ENCODE data around the gene JSRP1.

Gene JSRP1

DNA sequence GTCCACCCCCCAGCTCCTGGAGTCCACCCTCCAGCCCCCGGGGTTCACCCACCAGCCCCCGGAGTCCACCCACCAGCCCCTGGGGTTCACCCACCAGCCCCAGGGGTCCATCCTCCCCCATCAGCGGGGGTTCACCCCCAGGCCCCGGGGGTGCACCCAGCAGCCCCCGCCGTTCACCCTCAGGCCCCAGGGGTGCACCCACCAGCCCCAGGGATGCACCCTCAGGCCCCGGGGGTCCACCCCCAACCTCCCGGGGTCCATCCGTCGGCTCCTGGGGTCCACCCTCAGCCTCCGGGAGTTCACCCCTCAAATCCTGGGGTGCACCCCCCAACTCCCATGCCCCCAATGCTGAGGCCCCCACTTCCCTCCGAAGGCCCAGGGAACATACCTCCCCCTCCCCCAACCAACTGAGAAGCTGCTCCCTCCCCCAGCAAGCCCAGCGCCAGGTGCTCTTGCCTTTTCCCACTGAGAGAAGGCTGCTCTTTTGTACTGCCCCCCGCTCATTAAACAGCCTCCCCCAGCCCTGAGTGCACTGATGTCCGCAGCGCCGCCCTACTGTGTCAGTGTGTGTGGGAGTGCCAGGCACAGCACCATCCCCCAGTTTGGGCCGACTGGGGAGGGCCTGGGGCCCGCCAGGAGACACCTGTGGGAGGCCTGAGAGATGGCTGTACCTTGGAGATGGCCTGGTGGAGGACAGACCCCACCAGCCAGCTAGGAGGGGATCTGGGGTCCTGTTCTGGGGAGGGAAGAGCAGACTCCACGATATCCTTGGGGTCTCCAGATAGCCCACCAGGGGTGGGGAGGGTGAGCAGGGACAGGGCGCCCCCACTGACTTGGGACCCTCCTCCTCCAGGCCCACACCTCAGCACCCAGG lies 7.8 kb downstream of the JSRP1 start:
- H3K9me3 ChIP-seq (ENCODE audit: control insufficient read depth in 1 of 2, low read length in 2 of 2), result no peaks in the 10 kb centered on the region
- H3K36me3 ChIP-seq (ENCODE audit: control insufficient read depth in 1 of 2, insufficient read depth in 2 of 2, low read length in 2 of 2), result peaks cover 35 to 52% of the 10 kb centered on the region in 2 donors
- H3K4me3 ChIP-seq (ENCODE audit: low read depth in 1 of 2, low read length in 2 of 2), result no peak overlapping the region
- H3K27me3 ChIP-seq (ENCODE audit: low read depth, low read length), result peaks cover 27% of the 10 kb centered on the region
- no peak overlapping the region for H3K27ac ChIP-seq (ENCODE audit: low read length)
- H3K4me1 ChIP-seq (ENCODE audit: control insufficient read depth in 1 of 2, insufficient read depth in 2 of 2, low read length in 2 of 2), result peaks cover 0 to 35% of the 10 kb centered on the region in 2 donors

DNA sequence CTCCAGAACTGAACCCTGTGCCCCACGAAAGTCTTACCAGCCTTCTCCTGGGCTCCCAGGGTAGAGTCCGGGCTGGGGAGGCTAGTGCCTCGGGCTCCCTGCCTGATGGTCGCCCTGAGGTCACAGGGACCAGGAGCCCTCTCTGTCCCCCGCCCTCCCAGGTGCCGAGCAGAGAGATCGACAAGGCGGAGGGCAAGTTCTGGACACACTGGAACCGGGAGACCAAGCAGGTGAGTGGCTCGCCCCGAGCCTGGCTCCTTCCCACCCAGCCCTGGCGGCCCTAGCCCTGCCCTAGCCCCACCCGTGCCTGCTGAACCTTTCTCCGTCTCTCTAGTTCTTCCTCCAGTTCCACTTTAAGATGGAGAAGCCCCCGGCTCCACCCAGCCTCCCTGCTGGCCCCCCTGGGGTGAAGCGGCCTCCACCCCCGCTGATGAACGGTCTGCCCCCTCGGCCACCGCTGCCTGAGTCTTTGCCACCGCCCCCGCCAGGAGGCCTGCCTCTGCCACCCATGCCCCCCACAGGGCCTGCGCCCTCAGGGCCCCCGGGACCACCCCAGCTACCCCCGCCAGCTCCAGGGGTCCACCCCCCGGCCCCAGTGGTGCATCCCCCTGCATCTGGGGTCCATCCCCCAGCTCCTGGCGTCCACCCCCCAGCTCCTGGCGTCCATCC lies 8.7 kb downstream of the JSRP1 start:
- H3K36me3 ChIP-seq (ENCODE audit: control insufficient read depth in 1 of 2, insufficient read depth in 2 of 2, low read length in 2 of 2), result peaks cover 37 to 56% of the 10 kb centered on the region in 2 donors
- no peak overlapping the region for H3K4me3 ChIP-seq (ENCODE audit: low read depth in 1 of 2, low read length in 2 of 2)
- H3K9me3 ChIP-seq (ENCODE audit: control insufficient read depth in 1 of 2, low read length in 2 of 2), result no peaks in the 10 kb centered on the region
- no peak overlapping the region for H3K27ac ChIP-seq (ENCODE audit: low read length)
- H3K27me3 ChIP-seq (ENCODE audit: low read depth, low read length), result peaks cover 20% of the 10 kb centered on the region
- H3K4me1 ChIP-seq (ENCODE audit: control insufficient read depth in 1 of 2, insufficient read depth in 2 of 2, low read length in 2 of 2), result peaks cover 0 to 35% of the 10 kb centered on the region in 2 donors

DNA sequence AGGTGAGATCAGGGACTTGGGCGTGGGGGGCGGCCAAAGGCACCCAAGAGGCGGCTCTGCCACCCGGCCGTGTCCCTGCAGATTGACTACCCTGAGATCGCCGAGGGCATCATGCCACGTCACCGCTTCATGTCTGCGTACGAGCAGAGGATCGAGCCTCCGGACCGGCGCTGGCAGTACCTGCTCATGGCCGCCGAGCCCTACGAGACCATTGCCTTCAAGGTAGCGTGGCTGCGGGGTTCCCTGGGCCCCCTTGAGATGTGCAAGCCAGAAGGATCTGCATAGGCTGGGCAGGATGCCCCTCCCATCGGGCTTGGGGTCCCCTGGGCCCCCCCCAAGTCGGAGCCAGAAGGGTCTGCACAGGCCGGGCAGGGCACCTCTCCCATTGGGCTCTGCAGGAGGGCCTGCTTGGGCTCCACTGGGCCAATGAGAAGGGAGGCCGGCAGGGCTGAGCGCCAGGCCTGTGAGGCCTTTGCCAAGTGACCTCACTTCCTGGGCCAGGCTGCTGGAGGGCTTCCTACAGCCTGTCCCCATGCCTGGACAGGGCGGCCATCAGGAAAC lies 9.3 kb downstream of the JSRP1 start:
- H3K27ac ChIP-seq (ENCODE audit: low read length), result no peak overlapping the region
- no peaks in the 10 kb centered on the region for H3K9me3 ChIP-seq (ENCODE audit: control insufficient read depth in 1 of 2, low read length in 2 of 2)
- peaks cover 37 to 56% of the 10 kb centered on the region in 2 donors for H3K36me3 ChIP-seq (ENCODE audit: control insufficient read depth in 1 of 2, insufficient read depth in 2 of 2, low read length in 2 of 2)
- peaks cover 0 to 35% of the 10 kb centered on the region in 2 donors for H3K4me1 ChIP-seq (ENCODE audit: control insufficient read depth in 1 of 2, insufficient read depth in 2 of 2, low read length in 2 of 2)
- H3K4me3 ChIP-seq (ENCODE audit: low read depth in 1 of 2, low read length in 2 of 2), result no peak overlapping the region
- peaks cover 13% of the 10 kb centered on the region for H3K27me3 ChIP-seq (ENCODE audit: low read depth, low read length)

DNA sequence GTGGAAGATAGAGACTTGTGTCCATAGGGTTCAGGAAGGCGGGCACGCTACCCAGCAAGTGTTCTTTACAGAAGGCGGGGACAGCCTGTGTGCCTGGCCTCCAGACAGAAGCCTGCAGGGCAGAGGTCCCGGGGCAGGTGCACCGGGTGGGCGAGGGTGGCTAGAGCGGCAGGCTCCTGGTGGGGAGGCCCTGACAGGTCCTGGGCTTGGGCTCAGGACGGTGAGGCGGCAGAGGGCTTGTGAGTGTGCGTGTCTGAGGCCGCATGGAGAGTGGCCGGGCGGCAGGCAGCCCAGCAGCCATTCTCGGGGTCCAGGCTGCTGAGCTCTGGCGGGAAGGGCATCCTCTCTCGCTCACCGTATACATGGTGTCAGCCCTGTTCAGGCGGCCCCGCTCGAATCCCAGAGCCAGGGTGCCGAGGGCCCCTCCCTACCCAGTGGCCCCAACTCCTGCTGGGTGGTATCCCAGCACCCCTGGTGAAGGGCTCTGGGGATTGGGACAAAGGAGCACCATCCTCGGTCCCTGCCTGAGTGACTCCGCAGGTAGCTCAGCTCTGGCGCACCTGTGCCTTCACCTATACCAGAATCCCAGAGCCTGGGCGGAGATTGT lies 10.1 kb downstream of the JSRP1 start:
- H3K4me1 ChIP-seq (ENCODE audit: control insufficient read depth in 1 of 2, insufficient read depth in 2 of 2, low read length in 2 of 2), result peaks cover 6 to 37% of the 10 kb centered on the region in 2 donors
- H3K27ac ChIP-seq (ENCODE audit: low read length), result no peak overlapping the region
- peaks cover 37 to 56% of the 10 kb centered on the region in 2 donors for H3K36me3 ChIP-seq (ENCODE audit: control insufficient read depth in 1 of 2, insufficient read depth in 2 of 2, low read length in 2 of 2)
- peaks cover 10% of the 10 kb centered on the region for H3K27me3 ChIP-seq (ENCODE audit: low read depth, low read length)
- H3K4me3 ChIP-seq (ENCODE audit: low read depth in 1 of 2, low read length in 2 of 2), result no peak overlapping the region
- no peaks in the 10 kb centered on the region for H3K9me3 ChIP-seq (ENCODE audit: control insufficient read depth in 1 of 2, low read length in 2 of 2)

DNA sequence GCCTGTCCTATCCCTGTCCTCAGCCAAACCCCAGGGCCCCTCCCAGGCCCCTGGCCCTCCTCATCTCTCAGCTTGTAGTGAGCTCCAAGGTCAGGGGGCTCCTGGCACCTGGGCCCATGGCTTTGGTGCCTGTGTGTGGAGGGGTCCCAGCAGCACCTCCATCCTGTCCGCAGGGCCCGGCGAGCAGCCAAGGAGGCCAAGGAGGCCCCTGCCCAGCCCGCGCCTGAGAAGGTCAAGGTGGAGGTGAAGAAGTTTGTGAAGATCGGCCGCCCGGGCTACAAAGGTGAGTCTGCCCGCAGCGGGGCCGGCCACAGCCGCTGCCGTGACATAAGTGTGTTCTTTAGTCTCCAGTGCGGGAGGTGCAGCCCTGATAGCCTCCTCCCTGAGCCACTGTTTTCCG lies 10.9 kb downstream of the JSRP1 start:
- Histone ChIP-seq H3K27me3 (ENCODE audit: low read depth, low read length) (peaks cover 9% of the 10 kb centered on the region), H3K36me3 (ENCODE audit: control insufficient read depth in 1 of 2, insufficient read depth in 2 of 2, low read length in 2 of 2) (peaks cover 37 to 56% of the 10 kb centered on the region in 2 donors), H3K27ac (ENCODE audit: low read length) (no peak overlapping the region)

DNA sequence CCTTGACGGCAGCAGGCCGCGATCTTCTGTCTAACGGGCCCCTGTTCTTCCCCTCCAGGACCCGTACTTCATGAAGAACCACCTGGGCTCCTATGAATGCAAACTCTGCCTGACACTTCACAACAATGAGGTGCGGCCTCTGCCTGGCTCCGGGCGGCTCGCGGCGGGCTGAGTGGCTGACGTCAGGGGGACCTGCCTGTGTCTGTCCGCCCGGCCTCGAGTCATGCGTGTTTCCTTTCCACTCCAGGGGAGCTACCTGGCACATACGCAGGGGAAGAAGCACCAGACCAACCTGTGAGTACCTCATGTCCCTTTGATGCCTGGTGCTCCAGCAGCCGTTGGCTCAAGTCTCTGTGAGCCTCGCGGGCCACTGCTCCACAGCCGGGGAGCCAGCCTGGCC lies 11.7 kb downstream of the JSRP1 start:
- Histone ChIP-seq H3K27me3 (ENCODE audit: low read depth, low read length) (peaks cover 1% of the 10 kb centered on the region), H3K27ac (ENCODE audit: low read length) (no peak overlapping the region), H3K9me3 (ENCODE audit: control insufficient read depth in 1 of 2, low read length in 2 of 2) (no peaks in the 10 kb centered on the region), H3K36me3 (ENCODE audit: control insufficient read depth in 1 of 2, insufficient read depth in 2 of 2, low read length in 2 of 2) (peaks cover 37 to 56% of the 10 kb centered on the region in 2 donors), H3K4me1 (ENCODE audit: control insufficient read depth in 1 of 2, insufficient read depth in 2 of 2, low read length in 2 of 2) (peaks cover 20 to 43% of the 10 kb centered on the region in 2 donors), H3K4me3 (ENCODE audit: low read depth in 1 of 2, low read length in 2 of 2) (no peak overlapping the region)

More for the DNA sequence above, 10.9 kb downstream of the JSRP1 start:
- H3K4me1 ChIP-seq (ENCODE audit: control insufficient read depth in 1 of 2, insufficient read depth in 2 of 2, low read length in 2 of 2), result peaks cover 15 to 37% of the 10 kb centered on the region in 2 donors
- H3K9me3 ChIP-seq (ENCODE audit: control insufficient read depth in 1 of 2, low read length in 2 of 2), result no peaks in the 10 kb centered on the region
- H3K4me3 ChIP-seq (ENCODE audit: low read depth in 1 of 2, low read length in 2 of 2), result no peak overlapping the region

DNA sequence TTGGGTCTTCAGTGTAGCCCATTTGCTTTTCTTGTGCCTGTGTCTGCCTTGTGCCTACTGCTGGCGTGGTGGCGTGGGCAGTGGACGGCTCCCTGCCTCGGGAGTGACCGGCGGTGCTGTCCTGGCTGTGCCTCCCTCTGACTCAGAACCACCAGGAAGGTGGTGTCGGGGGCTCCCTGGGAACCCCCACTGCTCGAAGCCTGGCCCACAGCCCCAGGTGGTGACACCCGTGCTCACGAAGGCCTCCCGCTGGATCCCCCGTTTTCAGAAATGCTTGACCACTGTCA lies 12.1 kb downstream of the JSRP1 start:
- no peak overlapping the region for H3K27ac ChIP-seq (ENCODE audit: low read length)
- peaks cover 37 to 56% of the 10 kb centered on the region in 2 donors for H3K36me3 ChIP-seq (ENCODE audit: control insufficient read depth in 1 of 2, insufficient read depth in 2 of 2, low read length in 2 of 2)
- H3K27me3 ChIP-seq (ENCODE audit: low read depth, low read length), result no peaks in the 10 kb centered on the region
- H3K4me3 ChIP-seq (ENCODE audit: low read depth in 1 of 2, low read length in 2 of 2), result no peak overlapping the region
- peaks cover 22 to 47% of the 10 kb centered on the region in 2 donors for H3K4me1 ChIP-seq (ENCODE audit: control insufficient read depth in 1 of 2, insufficient read depth in 2 of 2, low read length in 2 of 2)
- H3K9me3 ChIP-seq (ENCODE audit: control insufficient read depth in 1 of 2, low read length in 2 of 2), result no peaks in the 10 kb centered on the region

DNA sequence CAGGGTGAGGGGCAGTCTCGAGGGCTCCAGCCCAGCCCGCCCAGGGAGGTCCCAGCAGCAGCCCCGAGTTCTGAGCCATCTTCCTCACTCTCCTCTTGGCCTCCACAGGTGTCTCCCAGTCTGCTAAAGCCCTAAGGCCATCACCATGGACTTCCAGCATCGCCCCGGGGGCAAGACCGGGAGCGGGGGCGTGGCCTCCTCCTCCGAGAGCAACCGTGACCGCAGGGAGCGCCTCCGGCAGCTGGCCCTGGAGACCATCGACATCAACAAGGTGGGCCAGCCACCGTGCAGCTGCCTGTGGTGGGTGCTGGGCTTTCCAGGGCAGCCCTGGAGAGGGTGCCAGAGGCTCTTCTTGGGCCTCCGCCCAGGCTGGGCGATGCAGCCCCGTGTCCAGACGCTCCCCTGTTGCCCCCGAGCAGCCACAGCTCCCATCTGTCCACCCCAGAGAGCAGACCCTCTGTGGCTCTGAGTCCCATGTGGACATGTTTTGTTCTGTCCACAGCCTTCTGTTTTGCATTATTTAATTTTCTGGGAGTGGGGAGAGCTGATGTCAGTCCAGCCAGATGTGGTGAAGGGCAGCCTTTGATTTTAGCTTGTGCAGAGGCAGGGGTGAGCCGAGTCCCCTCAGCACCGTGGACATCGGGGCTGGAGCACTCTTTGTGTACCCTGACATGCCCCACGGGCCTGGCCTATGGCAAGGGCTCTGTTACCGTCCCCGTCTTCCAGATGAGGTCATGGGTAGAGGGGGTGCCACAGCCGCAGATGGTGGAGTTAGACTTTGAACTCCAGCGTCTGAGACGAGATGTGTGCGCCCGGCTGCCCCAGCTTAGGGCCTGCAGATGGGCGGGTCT lies 12.7 kb downstream of the JSRP1 start:
- Histone ChIP-seq H3K27me3 (ENCODE audit: low read depth, low read length) (no peaks in the 10 kb centered on the region), H3K36me3 (ENCODE audit: control insufficient read depth in 1 of 2, insufficient read depth in 2 of 2, low read length in 2 of 2) (peaks cover 37 to 51% of the 10 kb centered on the region in 2 donors), H3K4me1 (ENCODE audit: control insufficient read depth in 1 of 2, insufficient read depth in 2 of 2, low read length in 2 of 2) (peaks cover 25 to 53% of the 10 kb centered on the region in 2 donors), H3K9me3 (ENCODE audit: control insufficient read depth in 1 of 2, low read length in 2 of 2) (no peaks in the 10 kb centered on the region), H3K4me3 (ENCODE audit: low read depth in 1 of 2, low read length in 2 of 2) (no peak overlapping the region), H3K27ac (ENCODE audit: low read length) (no peak overlapping the region)

DNA sequence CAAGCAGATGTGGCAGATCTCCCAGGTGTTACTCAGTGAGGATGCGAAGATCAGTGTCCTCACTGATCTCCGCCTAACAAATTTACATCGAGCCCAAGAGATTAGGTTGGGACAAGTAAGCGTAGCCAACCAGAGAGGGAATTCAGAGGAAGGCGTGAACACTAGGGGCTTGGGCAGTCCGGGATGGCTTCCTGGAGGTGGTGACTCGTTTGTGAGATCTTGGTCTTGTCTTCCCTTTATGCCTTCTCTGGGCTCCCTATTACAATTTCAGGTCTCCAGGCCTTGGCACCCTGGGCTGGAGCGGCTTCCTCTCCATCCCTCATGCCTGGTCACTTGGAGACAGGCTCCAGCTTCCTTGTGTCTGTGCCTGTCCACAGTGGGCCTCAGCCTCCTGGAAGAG lies 13.4 kb downstream of the JSRP1 start:
- Histone ChIP-seq H3K4me1 (ENCODE audit: control insufficient read depth in 1 of 2, insufficient read depth in 2 of 2, low read length in 2 of 2) (peaks cover 32 to 59% of the 10 kb centered on the region in 2 donors), H3K27me3 (ENCODE audit: low read depth, low read length) (no peaks in the 10 kb centered on the region), H3K4me3 (ENCODE audit: low read depth in 1 of 2, low read length in 2 of 2) (no peak overlapping the region), H3K27ac (ENCODE audit: low read length) (no peak overlapping the region), H3K9me3 (ENCODE audit: control insufficient read depth in 1 of 2, low read length in 2 of 2) (no peaks in the 10 kb centered on the region), H3K36me3 (ENCODE audit: control insufficient read depth in 1 of 2, insufficient read depth in 2 of 2, low read length in 2 of 2) (peaks cover 37 to 48% of the 10 kb centered on the region in 2 donors)

DNA sequence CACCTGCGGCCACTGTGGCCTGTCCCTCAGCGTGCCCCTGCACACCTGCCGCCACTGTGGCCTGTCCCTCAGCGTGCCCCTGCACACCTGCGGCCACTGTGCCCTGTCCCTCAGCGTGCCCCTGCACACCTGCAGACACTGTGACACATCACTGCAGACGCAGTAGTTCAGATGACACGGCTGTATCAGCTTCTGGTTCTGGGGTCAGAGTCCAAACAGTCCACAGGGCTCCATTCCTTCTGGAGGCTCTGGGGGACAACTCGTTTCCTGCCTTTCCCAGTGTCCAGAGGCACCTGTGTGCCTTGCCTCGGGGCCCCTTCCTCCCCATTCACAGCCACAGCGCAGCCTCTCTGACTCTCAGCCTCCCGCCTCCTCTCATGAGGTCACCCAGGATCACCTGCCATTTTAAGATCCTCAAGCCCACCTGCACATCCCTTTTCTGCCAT lies 14.1 kb downstream of the JSRP1 start:
- H3K27ac ChIP-seq (ENCODE audit: low read length), result no peak overlapping the region

More for the DNA sequence above, 14.1 kb downstream of the JSRP1 start:
- Histone ChIP-seq H3K4me1 (ENCODE audit: control insufficient read depth in 1 of 2, insufficient read depth in 2 of 2, low read length in 2 of 2) (peaks cover 37 to 66% of the 10 kb centered on the region in 2 donors), H3K27me3 (ENCODE audit: low read depth, low read length) (no peaks in the 10 kb centered on the region), H3K36me3 (ENCODE audit: control insufficient read depth in 1 of 2, insufficient read depth in 2 of 2, low read length in 2 of 2) (peaks cover 37 to 41% of the 10 kb centered on the region in 2 donors), H3K4me3 (ENCODE audit: low read depth in 1 of 2, low read length in 2 of 2) (no peak overlapping the region), H3K9me3 (ENCODE audit: control insufficient read depth in 1 of 2, low read length in 2 of 2) (no peaks in the 10 kb centered on the region)
